Effector memory CD8-positive, alpha-beta T cell (primary cell): ENCODE data around the gene THBS2.
A peak's percentile ranks its signal among the peaks of the same experiment; 100 is the strongest.
"Not testable (repeated sequence)": the region's sequence is repeated elsewhere in the genome, so short reads cannot be mapped to it uniquely, and the experiment has no call there.

Experiments
- ATAC-seq: fragments of 150-1000 bp; cut with Tn5 transposase; replicated peaks from 2 replicates; pipeline ENCODE4 v1.10.0; 2021; ENCODE audit warnings: mild to moderate bottlenecking, moderate library complexity
- DNase-seq, 3 experiments: peaks; one replicate each; pipeline ENCODE4 v3.0.0; 2021
- H3K27ac Mint-ChIP-seq, 2 donors: one replicate each; pipeline ENCODE4 v1.8.0; 2022; ENCODE audit warnings: mild to moderate bottlenecking in 2 of 2, mixed read lengths in 2 of 2, moderate library complexity in 2 of 2
- H3K27me3 Mint-ChIP-seq, 2 donors: one replicate each; pipeline ENCODE4 v1.8.0; 2022; ENCODE audit warnings: mixed read lengths in 2 of 2
- H3K36me3 Mint-ChIP-seq: one replicate; pipeline ENCODE4 v1.8.0; 2022; ENCODE audit warnings: mild to moderate bottlenecking, moderate library complexity, mixed read lengths; ENCODE audit not compliant: insufficient read depth
- H3K4me1 Mint-ChIP-seq, 2 donors: one replicate each; pipeline ENCODE4 v1.8.0; 2022; ENCODE audit warnings: low read depth in 2 of 2, mixed read lengths in 2 of 2
- H3K4me3 Mint-ChIP-seq, 2 donors: one replicate each; pipeline ENCODE4 v1.8.0; 2022; ENCODE audit warnings: mild to moderate bottlenecking in 2 of 2, mixed read lengths in 2 of 2, moderate library complexity in 2 of 2
- H3K9me3 Mint-ChIP-seq, 2 donors: one replicate each; pipeline ENCODE4 v1.8.0; 2022; ENCODE audit warnings: mixed read lengths in 2 of 2

Gene THBS2

GRCh38 chr6:169185011-169185521 lies 68.6 kb downstream of the THBS2 start:
- H3K27me3 Mint-ChIP-seq: peaks cover 0 to 39% of the 10 kb centered on the region in 2 donors

GRCh38 chr6:169184419-169184818 lies 69.2 kb downstream of the THBS2 start:
- no peak for ATAC-seq
- Mint-ChIP-seq H3K4me3 (no peak overlapping the region), H3K27ac (no peak overlapping the region), H3K36me3 (no peaks in the 10 kb centered on the region), H3K4me1 (peaks cover 0 to 9% of the 10 kb centered on the region in 2 donors), H3K9me3 (no peaks in the 10 kb centered on the region), H3K27me3 (peaks cover 5 to 46% of the 10 kb centered on the region in 2 donors)
- DNase-seq: no peak

More at GRCh38 chr6:169185011-169185521, 68.6 kb downstream of the THBS2 start:
- Mint-ChIP-seq H3K27ac (no peak overlapping the region), H3K36me3 (no peaks in the 10 kb centered on the region), H3K9me3 (no peaks in the 10 kb centered on the region), H3K4me1 (peaks cover 0 to 9% of the 10 kb centered on the region in 2 donors), H3K4me3 (no peak overlapping the region)
- DNase-seq: no peak
- ATAC-seq: no peak

- Mint-ChIP-seq H3K4me1 (peaks cover 0 to 4% of the 10 kb centered on the region in 2 donors), H3K9me3 (no peaks in the 10 kb centered on the region), H3K4me3 (no peak overlapping the region), H3K27ac (no peak overlapping the region), H3K36me3 (no peaks in the 10 kb centered on the region), H3K27me3 (peaks cover 15 to 57% of the 10 kb centered on the region in 2 donors)
- DNase-seq (no peak), ATAC-seq (no peak)
Observed at GRCh38 chr6:169183233-169183632, 70.4 kb downstream of the THBS2 start.

- not testable (repeated sequence) for H3K4me3 Mint-ChIP-seq, ATAC-seq
- H3K27me3 Mint-ChIP-seq: peaks cover 37 to 78% of the 10 kb centered on the region in 2 donors
Observed at GRCh38 chr6:169179831-169180230, 73.8 kb downstream of the THBS2 start.

GRCh38 chr6:169177516-169178166 lies 76.0 kb downstream of the THBS2 start:
- H3K9me3 Mint-ChIP-seq: no peaks in the 10 kb centered on the region
- H3K4me3 Mint-ChIP-seq: no peak overlapping the region
- DNase-seq (no peak), ATAC-seq (no peak)
- no peaks in the 10 kb centered on the region for H3K4me1 Mint-ChIP-seq
- no peaks in the 10 kb centered on the region for H3K36me3 Mint-ChIP-seq
- peaks cover 41 to 62% of the 10 kb centered on the region in 2 donors for H3K27me3 Mint-ChIP-seq
- H3K27ac Mint-ChIP-seq: no peak overlapping the region

More at GRCh38 chr6:169179831-169180230, 73.8 kb downstream of the THBS2 start:
- not testable (repeated sequence) for H3K4me1 Mint-ChIP-seq, DNase-seq, H3K36me3 Mint-ChIP-seq, H3K27ac Mint-ChIP-seq, H3K9me3 Mint-ChIP-seq

- DNase-seq: no peak
- H3K27ac Mint-ChIP-seq: no peak overlapping the region
- no peaks in the 10 kb centered on the region for H3K9me3 Mint-ChIP-seq
- H3K4me3 Mint-ChIP-seq: no peak overlapping the region
- ATAC-seq: no peak
- H3K36me3 Mint-ChIP-seq: no peaks in the 10 kb centered on the region
- no peaks in the 10 kb centered on the region for H3K4me1 Mint-ChIP-seq
- peaks cover 41 to 56% of the 10 kb centered on the region in 2 donors for H3K27me3 Mint-ChIP-seq
Observed at GRCh38 chr6:169176361-169176991, 77.2 kb downstream of the THBS2 start.

- H3K27ac Mint-ChIP-seq: peak overlapping the region in 1 of 2 donors; percentile 49
- no peaks in the 10 kb centered on the region for H3K36me3 Mint-ChIP-seq
- no peaks in the 10 kb centered on the region for H3K9me3 Mint-ChIP-seq
- H3K27me3 Mint-ChIP-seq: peaks cover 49 to 60% of the 10 kb centered on the region in 2 donors
- ATAC-seq (no peak), DNase-seq (no peak)
- no peaks in the 10 kb centered on the region for H3K4me1 Mint-ChIP-seq
- no peak overlapping the region for H3K4me3 Mint-ChIP-seq
Observed at GRCh38 chr6:169175360-169175887, 78.2 kb downstream of the THBS2 start.

GRCh38 chr6:169174516-169175359 lies 78.9 kb downstream of the THBS2 start:
- Mint-ChIP-seq H3K27me3 (peaks cover 50 to 57% of the 10 kb centered on the region in 2 donors), H3K36me3 (no peaks in the 10 kb centered on the region), H3K4me3 (no peak overlapping the region), H3K9me3 (no peaks in the 10 kb centered on the region), H3K4me1 (no peaks in the 10 kb centered on the region), H3K27ac (peak overlapping the region in 1 of 2 donors; percentile 49)
- ATAC-seq (no peak), DNase-seq (no peak)

- Mint-ChIP-seq H3K4me3 (no peak overlapping the region), H3K4me1 (no peaks in the 10 kb centered on the region), H3K9me3 (no peaks in the 10 kb centered on the region), H3K27ac (no peak overlapping the region), H3K36me3 (no peaks in the 10 kb centered on the region), H3K27me3 (peaks cover 46 to 56% of the 10 kb centered on the region in 2 donors)
- ATAC-seq: no peak
- no peak for DNase-seq
Observed at GRCh38 chr6:169173532-169174268, 79.9 kb downstream of the THBS2 start.

- H3K27me3 Mint-ChIP-seq: peaks cover 44 to 60% of the 10 kb centered on the region in 2 donors
- no peaks in the 10 kb centered on the region for H3K36me3 Mint-ChIP-seq
- no peak overlapping the region for H3K4me3 Mint-ChIP-seq
- H3K9me3 Mint-ChIP-seq: no peaks in the 10 kb centered on the region
- H3K27ac Mint-ChIP-seq: no peak overlapping the region
- ATAC-seq: no peak
- no peaks in the 10 kb centered on the region for H3K4me1 Mint-ChIP-seq
- DNase-seq: no peak
Observed at GRCh38 chr6:169172946-169173345, 80.7 kb downstream of the THBS2 start.

GRCh38 chr6:169172456-169172855 lies 81.2 kb downstream of the THBS2 start:
- ATAC-seq: no peak

GRCh38 chr6:169171951-169172350 lies 81.7 kb downstream of the THBS2 start:
- DNase-seq: no peak
- no peaks in the 10 kb centered on the region for H3K36me3 Mint-ChIP-seq
- no peaks in the 10 kb centered on the region for H3K4me1 Mint-ChIP-seq
- no peak overlapping the region for H3K27ac Mint-ChIP-seq
- ATAC-seq: no peak
- peaks cover 43 to 58% of the 10 kb centered on the region in 2 donors for H3K27me3 Mint-ChIP-seq
- no peak overlapping the region for H3K4me3 Mint-ChIP-seq
- H3K9me3 Mint-ChIP-seq: no peaks in the 10 kb centered on the region

More at GRCh38 chr6:169172456-169172855, 81.2 kb downstream of the THBS2 start:
- Mint-ChIP-seq H3K4me1 (no peaks in the 10 kb centered on the region), H3K9me3 (no peaks in the 10 kb centered on the region), H3K4me3 (no peak overlapping the region), H3K27ac (no peak overlapping the region), H3K36me3 (no peaks in the 10 kb centered on the region), H3K27me3 (peaks cover 44 to 63% of the 10 kb centered on the region in 2 donors)
- no peak for DNase-seq
